Thyroid gland (tissue), 4 donors: Measurements from ENCODE around the gene ZNF26. TPM values are rescaled to one million over a fixed set of nuclear protein-coding genes. Genes with fewer than 3 reads are reported as not detected.

Experiments
- DNase-seq, 2 donors: peaks; one replicate each; pipeline ENCODE4 v3.0.0-alpha.2; 2019
- H3K27ac ChIP-seq, 3 donors: fragments of 200-600 bp; sonication (generic); 1 replicate in 2 of 3; 2 replicates in 1 of 3; pipeline ENCODE4 v1.5.1; 2016 to 2019; ENCODE audit warnings: mild to moderate bottlenecking in 1 of 3, moderate library complexity in 1 of 3
- H3K27me3 ChIP-seq: fragments of 200-600 bp; sonication (generic); one replicate; pipeline ENCODE4 v1.5.1; 2019
- H3K36me3 ChIP-seq, 2 donors: fragments of 200-600 bp; sonication (generic); one replicate each; pipeline ENCODE4 v1.5.1; 2016 to 2019
- H3K4me1 ChIP-seq, 2 donors: fragments of 200-600 bp; sonication (generic); one replicate each; pipeline ENCODE4 v1.5.1; 2017 to 2019
- H3K4me3 ChIP-seq, 3 donors: fragments of 200-600 bp; sonication (generic); replicated peaks in 1 of 3; 1 replicate in 2 of 3; 2 replicates in 1 of 3; pipeline ENCODE4 v1.5.1; 2016; ENCODE audit warnings: mild to moderate bottlenecking in 1 of 3
- H3K9me3 ChIP-seq: fragments of 200-600 bp; sonication (generic); one replicate; pipeline ENCODE4 v1.5.1; 2017
- CTCF ChIP-seq, 6 experiments: fragments of 200-600 bp in 3 of 6; fragments of 450-650 bp in 3 of 6; sonication (generic) in 3 of 6; IDR thresholded peaks; one replicate each; pipeline ENCODE4 v1.5.1; 2016 to 2019; ENCODE audit warnings: antibody characterized with exemption in 6 of 6, mild to moderate bottlenecking in 2 of 6, inconsistent platforms in 1 of 6, moderate library complexity in 1 of 6
- POLR2A ChIP-seq, 2 donors: fragments of 450-650 bp; IDR thresholded peaks; one replicate each; pipeline ENCODE4 v1.6.1; 2017; ENCODE audit warnings: antibody characterized with exemption in 2 of 2, mild to moderate bottlenecking in 2 of 2, moderate library complexity in 1 of 2
- WGBS, 2 donors: methylation state at CpG; one replicate each; pipeline ENCODE4 v1.1.5; 2017; 5-methylcytosine and 5-hydroxymethylcytosine counted together
- intact Hi-C: fragments of 100-400 bp; cut with DNase I; formaldehyde crosslinking; loops from one replicate; pipeline ENCODE4 v1.15.1; 2023
- total RNA-seq, 4 donors: library from RNA; depleted of rRNA; stranded (reverse); fragments of >200 nt; gene quantifications; one replicate each; pipeline ENCODE4 v1.2.3, GENCODE V29; 2016

Gene ZNF26
- total RNA-seq, 4 donors from 2014 or later = 10.3 to 25.4 (median 16.4) TPM

DNA sequence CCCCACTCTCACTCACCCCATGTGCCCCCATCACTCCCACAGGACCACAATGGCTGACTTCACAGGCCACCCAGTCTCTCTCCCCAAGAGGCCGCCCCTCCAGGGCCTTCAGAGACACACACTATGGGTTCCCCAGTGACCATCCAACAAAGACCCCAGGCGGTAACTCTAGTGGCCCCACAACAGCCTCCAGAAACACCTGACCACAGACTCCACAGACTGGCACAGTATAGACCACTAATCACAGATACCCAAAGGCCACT is 33.1 kb upstream of the ZNF26 start:
- TF ChIP-seq POLR2A (IDR thresholded peaks at IDR 0.05) = no peak
- no peak for TF ChIP-seq CTCF (IDR thresholded peaks at IDR 0.05)
- no peaks in the 10 kb centered on the region for H3K36me3 ChIP-seq
- no peaks in the 10 kb centered on the region for H3K27me3 ChIP-seq
- no peaks in the 10 kb centered on the region for H3K9me3 ChIP-seq
- H3K27ac ChIP-seq = no peak overlapping the region
- 95 to 100% methylated on average over 2 of the region's 2 CpGs for WGBS, 2 donors
- intact Hi-C loops = no loop called here
- no peak for DNase-seq
- no peak overlapping the region for H3K4me3 ChIP-seq
- H3K4me1 ChIP-seq = peaks cover 13 to 20% of the 10 kb centered on the region in 2 donors

- Histone ChIP-seq H3K4me1 (peaks cover 13 to 20% of the 10 kb centered on the region in 2 donors), H3K36me3 (no peaks in the 10 kb centered on the region), H3K27ac (no peak overlapping the region), H3K4me3 (no peak overlapping the region), H3K9me3 (no peaks in the 10 kb centered on the region), H3K27me3 (no peaks in the 10 kb centered on the region)
- TF ChIP-seq POLR2A (IDR thresholded peaks at IDR 0.05) = no peak
- no peak for TF ChIP-seq CTCF (IDR thresholded peaks at IDR 0.05)
- WGBS, 2 donors = 93 to 97% methylated on average over 7 of the region's 7 CpGs
- intact Hi-C loops = no loop called here
- no peak for DNase-seq
Measured at GRCh38 chr12:132953771-132954170, 32.4 kb upstream of the ZNF26 start.

GRCh38 chr12:132954471-132955048 is 31.6 kb upstream of the ZNF26 start:
- no peaks in the 10 kb centered on the region for H3K27me3 ChIP-seq
- WGBS, 2 donors = 94% methylated on average over 14 of the region's 14 CpGs
- no peak for DNase-seq
- H3K4me1 ChIP-seq = peaks cover 13 to 20% of the 10 kb centered on the region in 2 donors
- no peaks in the 10 kb centered on the region for H3K36me3 ChIP-seq
- intact Hi-C loops = no loop called here
- peak overlapping the region in 1 of 3 donors; percentile 89 for H3K27ac ChIP-seq
- TF ChIP-seq POLR2A (IDR thresholded peaks at IDR 0.05) (no peak), CTCF (IDR thresholded peaks at IDR 0.05) (no peak)
- no peaks in the 10 kb centered on the region for H3K9me3 ChIP-seq
- H3K4me3 ChIP-seq = peak overlapping the region in 1 of 3 donors; percentile 88

DNA sequence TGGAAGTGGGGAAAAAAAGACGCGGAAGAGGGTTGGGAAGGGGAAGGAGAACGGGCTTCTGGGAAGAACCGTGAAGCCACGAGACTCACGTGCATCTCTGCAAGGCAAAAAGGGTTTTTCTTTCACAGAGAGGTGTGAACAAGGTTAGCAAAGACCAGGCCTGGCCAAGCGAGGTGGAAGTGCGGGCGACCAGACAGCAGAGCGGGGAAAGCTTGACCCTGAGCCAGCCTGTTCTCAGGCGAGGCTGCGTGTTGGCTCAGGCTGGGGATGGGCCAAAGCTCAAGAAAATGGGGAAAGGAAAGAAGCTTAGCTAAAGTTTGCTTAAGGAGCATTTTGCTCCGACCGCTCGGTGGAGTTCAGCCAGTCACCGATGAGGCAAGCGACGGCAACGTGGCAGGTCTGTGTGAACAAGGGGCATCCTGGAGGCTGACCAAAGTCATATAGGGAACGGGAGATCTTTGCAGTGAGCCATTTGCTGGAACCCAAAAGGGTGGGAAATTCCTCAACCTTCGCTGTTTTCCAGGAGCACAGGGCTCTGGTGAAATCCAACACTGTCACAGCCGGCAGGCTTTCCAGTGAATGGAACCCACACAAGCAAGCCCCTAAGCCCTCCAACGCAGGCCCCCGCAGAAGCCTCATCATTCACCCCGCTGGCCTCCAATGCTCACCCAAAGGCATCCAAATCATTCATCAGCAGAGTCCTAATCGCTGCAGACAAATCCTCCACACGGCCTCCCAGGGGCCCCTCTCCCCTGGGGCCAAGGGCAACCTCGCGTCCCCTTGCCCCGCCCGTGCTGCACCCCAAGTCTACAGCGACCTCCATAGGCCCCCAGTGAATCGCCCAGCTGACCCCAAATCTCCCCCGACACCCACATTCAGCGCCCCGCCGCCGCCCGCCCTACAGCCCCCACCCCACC is 30.8 kb upstream of the ZNF26 start:
- Histone ChIP-seq H3K9me3 (no peaks in the 10 kb centered on the region), H3K27ac (peak overlapping the region; percentile 84 to 95 (median 89)), H3K36me3 (no peaks in the 10 kb centered on the region), H3K4me3 (peak overlapping the region; percentile 13 to 89 (median 88)), H3K4me1 (peaks cover 13 to 20% of the 10 kb centered on the region in 2 donors), H3K27me3 (no peaks in the 10 kb centered on the region)
- no peak for TF ChIP-seq POLR2A (IDR thresholded peaks at IDR 0.05)
- TF ChIP-seq CTCF (IDR thresholded peaks at IDR 0.05) = no peak
- 11 to 12% methylated on average over 27 of the region's 39 CpGs for WGBS, 2 donors
- peak; percentile 50 to 63 for DNase-seq
- intact Hi-C loops = no loop called here
